CD4-positive, alpha-beta memory T cell (primary cell): ENCODE data around the gene PRKACB. TPM values are rescaled to one million over a fixed set of nuclear protein-coding genes. Genes with fewer than 3 reads are reported as not detected.

ENCODE experiments used
- CTCF ChIA-PET: fragments of 350-600 bp; sonication (Branson Sonifier 250); formaldehyde crosslinking; loops from one replicate; lab custom pipeline; 2021; ENCODE audit warnings: inconsistent platforms; ENCODE audit not compliant: partially characterized antibody; lab: Charles Lee
- POLR2A ChIA-PET: fragments of 350-600 bp; sonication (Branson Sonifier 250); formaldehyde crosslinking; loops from one replicate; lab custom pipeline; 2021; ENCODE audit not compliant: partially characterized antibody; lab: Charles Lee
- DNase-seq, 5 donors: peaks; one replicate each; pipeline versions ENCODE4 v3.0.0 to v3.0.0-alpha.2; 2020 to 2022; ENCODE audit warnings: mixed read lengths in 1 of 5
- H3K27ac ChIP-seq: one replicate; pipeline ENCODE4 v1.7.0; 2013; ENCODE audit warnings: low read depth, low read length
- H3K27me3 ChIP-seq: 2 replicates; pipeline ENCODE4 v1.7.0; 2013; ENCODE audit warnings: mild to moderate bottlenecking, low read length, moderate library complexity; ENCODE audit not compliant: insufficient read depth
- H3K36me3 ChIP-seq: 2 replicates; pipeline ENCODE4 v1.7.0; 2013; ENCODE audit warnings: mild to moderate bottlenecking, low read length, moderate library complexity; ENCODE audit not compliant: insufficient read depth
- H3K4me1 ChIP-seq: 2 replicates; pipeline ENCODE4 v1.7.0; 2013; ENCODE audit warnings: mild to moderate bottlenecking, low read length, moderate library complexity; ENCODE audit not compliant: insufficient read depth
- H3K4me3 ChIP-seq, 2 donors: one replicate each; pipeline ENCODE4 v1.7.0; 2013; ENCODE audit warnings: low read length in 2 of 2, mild to moderate bottlenecking in 1 of 2
- H3K9me3 ChIP-seq, 2 donors: one replicate each; pipeline ENCODE4 v1.7.0; 2013; ENCODE audit warnings: low read length in 2 of 2, control low read depth in 1 of 2; ENCODE audit not compliant: control insufficient read depth in 1 of 2
- H3K27ac Mint-ChIP-seq, 7 donors: one replicate each; pipeline ENCODE4 v1.8.0; 2020 to 2021; ENCODE audit warnings: mixed read lengths in 7 of 7, mild to moderate bottlenecking in 6 of 7, inconsistent platforms in 3 of 7, moderate library complexity in 3 of 7
- H3K27me3 Mint-ChIP-seq, 2 donors: one replicate each; pipeline ENCODE4 v1.8.0; 2020 to 2021; ENCODE audit warnings: mixed read lengths in 2 of 2
- H3K36me3 Mint-ChIP-seq, 2 donors: one replicate each; pipeline ENCODE4 v1.8.0; 2020 to 2021; ENCODE audit warnings: mixed read lengths in 2 of 2, inconsistent platforms in 1 of 2, mild to moderate bottlenecking in 1 of 2
- H3K4me1 Mint-ChIP-seq, 4 donors: one replicate each; pipeline ENCODE4 v1.8.0; 2020 to 2021; ENCODE audit warnings: mixed read lengths in 4 of 4, mild to moderate bottlenecking in 1 of 4
- H3K4me3 Mint-ChIP-seq, 8 donors: one replicate each; pipeline ENCODE4 v1.8.0; 2020 to 2021; ENCODE audit warnings: mixed read lengths in 8 of 8, mild to moderate bottlenecking in 7 of 8, moderate library complexity in 6 of 8, inconsistent platforms in 3 of 8
- H3K9me3 Mint-ChIP-seq, 8 donors: one replicate each; pipeline ENCODE4 v1.8.0; 2020 to 2021; ENCODE audit warnings: mixed read lengths in 8 of 8, mild to moderate bottlenecking in 5 of 8, inconsistent platforms in 3 of 8, moderate library complexity in 1 of 8
- intact Hi-C: fragments of 100-400 bp; cut with micrococcal nuclease; formaldehyde crosslinking; loops from one replicate; pipeline ENCODE4 v1.15.1; 2023
- polyA plus RNA-seq, 2 donors: library from polyadenylated mRNA; unstranded; fragments of 300-500 nt; fragmentation: Illumina TruSeq; gene quantifications; one replicate each; pipeline ENCODE4 v1.2.3, GENCODE V29; 2021
- total RNA-seq, 2 experiments: library from RNA; stranded (reverse); gene quantifications; one replicate each; pipeline ENCODE4 v1.2.3, GENCODE V29; 2021

The PRKACB gene
- total and polyA plus RNA-seq, 4 experiments from 2014 or later = 75.8 to 132 (median 130) TPM

- Histone ChIP-seq H3K4me1 (no peaks in the 10 kb centered on the region), H3K4me3 (no peak overlapping the region), H3K9me3 (no peaks in the 10 kb centered on the region), H3K27ac (no peak overlapping the region), H3K36me3 (no peaks in the 10 kb centered on the region), H3K27me3 (no peaks in the 10 kb centered on the region)
- H3K9me3 Mint-ChIP-seq = no peaks in the 10 kb centered on the region
- CTCF ChIA-PET = no interaction called here
- H3K4me3 Mint-ChIP-seq = no peak overlapping the region
- DNase-seq = no peak
- no peaks in the 10 kb centered on the region for H3K4me1 Mint-ChIP-seq
- H3K27me3 Mint-ChIP-seq = peaks cover 0 to 1% of the 10 kb centered on the region in 2 donors
- H3K27ac Mint-ChIP-seq = no peak overlapping the region
- no peaks in the 10 kb centered on the region for H3K36me3 Mint-ChIP-seq
- intact Hi-C loops = no loop called here
- POLR2A ChIA-PET = no interaction called here
Observed at GRCh38 chr1:84260852-84261518, 116.9 kb downstream of the PRKACB start.

- no peaks in the 10 kb centered on the region for H3K36me3 ChIP-seq
- no peak for DNase-seq
- Mint-ChIP-seq H3K27me3 (peaks cover 0 to 3% of the 10 kb centered on the region in 2 donors), H3K9me3 (no peaks in the 10 kb centered on the region), H3K36me3 (no peaks in the 10 kb centered on the region), H3K27ac (peak overlapping the region in 1 of 7 donors; percentile 9), H3K4me3 (no peak overlapping the region), H3K4me1 (peaks cover 0 to 2% (median 0%) of the 10 kb centered on the region in 4 donors)
- H3K4me3 ChIP-seq = no peak overlapping the region
- no peaks in the 10 kb centered on the region for H3K27me3 ChIP-seq
- no peaks in the 10 kb centered on the region for H3K9me3 ChIP-seq
- intact Hi-C loops = no loop called here
- no peaks in the 10 kb centered on the region for H3K4me1 ChIP-seq
- no peak overlapping the region for H3K27ac ChIP-seq
- POLR2A ChIA-PET = no interaction called here
- CTCF ChIA-PET = no interaction called here
Observed at GRCh38 chr1:84264961-84265360, 120.9 kb downstream of the PRKACB start.

- Mint-ChIP-seq H3K9me3 (no peaks in the 10 kb centered on the region), H3K27me3 (peaks cover 0 to 3% of the 10 kb centered on the region in 2 donors), H3K27ac (no peak overlapping the region), H3K36me3 (no peaks in the 10 kb centered on the region), H3K4me1 (peaks cover 0 to 2% (median under 1%) of the 10 kb centered on the region in 4 donors), H3K4me3 (no peak overlapping the region)
- intact Hi-C loops = no loop called here
- ChIA-PET POLR2A (no interaction called here), CTCF (no interaction called here)
- no peak for DNase-seq
- H3K36me3 ChIP-seq = no peaks in the 10 kb centered on the region
- no peaks in the 10 kb centered on the region for H3K27me3 ChIP-seq
- no peaks in the 10 kb centered on the region for H3K4me1 ChIP-seq
- no peak overlapping the region for H3K4me3 ChIP-seq
- no peaks in the 10 kb centered on the region for H3K9me3 ChIP-seq
- no peak overlapping the region for H3K27ac ChIP-seq
Observed at GRCh38 chr1:84265867-84266266, 121.8 kb downstream of the PRKACB start.

- ChIA-PET CTCF (no interaction called here), POLR2A (no interaction called here)
- no peaks in the 10 kb centered on the region for H3K27me3 ChIP-seq
- DNase-seq = no peak
- Mint-ChIP-seq H3K4me1 (peaks cover 5 to 11% (median 9%) of the 10 kb centered on the region in 4 donors), H3K36me3 (no peaks in the 10 kb centered on the region), H3K9me3 (no peaks in the 10 kb centered on the region), H3K27ac (peak overlapping the region in 1 of 7 donors; percentile 59), H3K27me3 (peaks cover 0 to 3% of the 10 kb centered on the region in 2 donors), H3K4me3 (no peak overlapping the region)
- no peaks in the 10 kb centered on the region for H3K36me3 ChIP-seq
- peaks cover 7% of the 10 kb centered on the region for H3K4me1 ChIP-seq
- no peaks in the 10 kb centered on the region for H3K9me3 ChIP-seq
- intact Hi-C loops = no loop called here
- no peak overlapping the region for H3K4me3 ChIP-seq
- no peak overlapping the region for H3K27ac ChIP-seq
Observed at GRCh38 chr1:84266748-84267147, 122.7 kb downstream of the PRKACB start.

GRCh38 chr1:84267476-84267875 lies 123.4 kb downstream of the PRKACB start:
- no peaks in the 10 kb centered on the region for H3K9me3 ChIP-seq
- peaks cover 7% of the 10 kb centered on the region for H3K4me1 ChIP-seq
- no peaks in the 10 kb centered on the region for H3K9me3 Mint-ChIP-seq
- intact Hi-C loops = no loop called here
- peaks cover 0 to 3% of the 10 kb centered on the region in 2 donors for H3K27me3 Mint-ChIP-seq
- no peak for DNase-seq
- POLR2A ChIA-PET = no interaction called here
- H3K4me1 Mint-ChIP-seq = peaks cover 5 to 11% (median 9%) of the 10 kb centered on the region in 4 donors
- no peaks in the 10 kb centered on the region for H3K36me3 ChIP-seq
- H3K4me3 ChIP-seq = no peak overlapping the region
- no peak overlapping the region for H3K27ac ChIP-seq
- H3K36me3 Mint-ChIP-seq = no peaks in the 10 kb centered on the region
- CTCF ChIA-PET = no interaction called here
- H3K27ac Mint-ChIP-seq = no peak overlapping the region
- H3K4me3 Mint-ChIP-seq = no peak overlapping the region
- no peaks in the 10 kb centered on the region for H3K27me3 ChIP-seq

GRCh38 chr1:84268346-84268745 lies 124.3 kb downstream of the PRKACB start:
- intact Hi-C loops = no loop called here
- CTCF ChIA-PET = no interaction called here

GRCh38 chr1:84269306-84269705 lies 125.2 kb downstream of the PRKACB start:
- no peak overlapping the region for H3K27ac ChIP-seq
- no peaks in the 10 kb centered on the region for H3K27me3 ChIP-seq
- Mint-ChIP-seq H3K27ac (no peak overlapping the region), H3K27me3 (peaks cover 0 to 5% of the 10 kb centered on the region in 2 donors), H3K36me3 (no peaks in the 10 kb centered on the region), H3K9me3 (peaks cover 0 to 2% (median 0%) of the 10 kb centered on the region in 8 donors), H3K4me1 (peaks cover 5 to 11% (median 9%) of the 10 kb centered on the region in 4 donors), H3K4me3 (no peak overlapping the region)
- H3K4me3 ChIP-seq = no peak overlapping the region
- H3K36me3 ChIP-seq = no peaks in the 10 kb centered on the region
- peaks cover 7% of the 10 kb centered on the region for H3K4me1 ChIP-seq
- ChIA-PET POLR2A (no interaction called here), CTCF (no interaction called here)
- intact Hi-C loops = no loop called here
- no peaks in the 10 kb centered on the region for H3K9me3 ChIP-seq
- no peak for DNase-seq

More at GRCh38 chr1:84268346-84268745, 124.3 kb downstream of the PRKACB start:
- no peaks in the 10 kb centered on the region for H3K9me3 Mint-ChIP-seq
- H3K27ac Mint-ChIP-seq = no peak overlapping the region
- Histone ChIP-seq H3K9me3 (no peaks in the 10 kb centered on the region), H3K27ac (no peak overlapping the region), H3K36me3 (no peaks in the 10 kb centered on the region), H3K4me1 (peaks cover 7% of the 10 kb centered on the region), H3K4me3 (no peak overlapping the region), H3K27me3 (no peaks in the 10 kb centered on the region)
- no peak overlapping the region for H3K4me3 Mint-ChIP-seq
- no peak for DNase-seq
- POLR2A ChIA-PET = no interaction called here
- H3K4me1 Mint-ChIP-seq = peaks cover 5 to 11% (median 9%) of the 10 kb centered on the region in 4 donors
- H3K36me3 Mint-ChIP-seq = no peaks in the 10 kb centered on the region
- peaks cover 0 to 3% of the 10 kb centered on the region in 2 donors for H3K27me3 Mint-ChIP-seq
